Measurements from ENCODE around the gene BOC. TPM values are rescaled to one million over a fixed set of nuclear protein-coding genes. Genes with fewer than 3 reads are reported as not detected.

The BOC gene
- total and polyA plus RNA-seq, 2 of the 8 experiments (the other 6 are each of a cell fraction or from before 2014, with no cell fraction given): 6.9 to 9.3 TPM

GRCh38 chr3:113169891-113170452 is 41.4 kb upstream of the BOC start:
- peak overlapping the region; percentile 28; the same call in 1 of the 2 replicates for H2AFZ ChIP-seq (ENCODE audit: low read length)
- H3K4me3 ChIP-seq (ENCODE audit: extremely low read depth in 1 of 4, insufficient read depth in 2 of 4, low read depth in 3 of 4, low read length in 4 of 4): no peak overlapping the region
- 0 out of 2 replicates have a peak overlapping the region, but pooled peaks have one; percentile 2 for H2BK12ac ChIP-seq (ENCODE audit: low read depth, low read length)
- no peaks in the 10 kb centered on the region for H3K79me2 ChIP-seq (ENCODE audit: control insufficient read depth in 1 of 2, insufficient read depth in 2 of 2, low read length in 2 of 2)
- no peaks in the 10 kb centered on the region for H3K79me1 ChIP-seq (ENCODE audit: low read depth, low read length)
- H2AK5ac ChIP-seq (ENCODE audit: low read depth, low read length): no peak overlapping the region
- no peak overlapping the region for H2BK5ac ChIP-seq (ENCODE audit: low read depth, low read length)
- H3K4me2 ChIP-seq (ENCODE audit: insufficient read depth in 1 of 2, low read depth in 2 of 2, low read length in 2 of 2): no peak overlapping the region
- no peak overlapping the region for H2BK15ac ChIP-seq (ENCODE audit: low read length)
- no peaks in the 10 kb centered on the region for H4K20me1 ChIP-seq (replicated peaks in 1 of 2; ENCODE audit: control insufficient read depth in 1 of 2, insufficient read depth in 2 of 2, low read length in 2 of 2)
- TF ChIP-seq JUND (IDR thresholded peaks at IDR 0.05; ENCODE audit: low read length) (no peak), SP2 (IDR thresholded peaks at IDR 0.05; ENCODE audit: low read length) (no peak), ATF3 (IDR thresholded peaks at IDR 0.05; ENCODE audit: insufficient read depth, low read depth, low read length) (no peak), CTCF (IDR thresholded peaks at IDR 0.05; ENCODE audit: control extremely low read depth in 1 of 3, insufficient read depth in 1 of 3, low read depth in 1 of 3, low read length in 3 of 3) (no peak), GABPA (IDR thresholded peaks at IDR 0.05; ENCODE audit: borderline replicate concordance, insufficient read depth, low read length) (no peak), RBBP5 (IDR thresholded peaks at IDR 0.05; ENCODE audit: borderline replicate concordance, low read depth, low read length) (no peak)
- no peaks in the 10 kb centered on the region for H3K36me3 ChIP-seq (ENCODE audit: control insufficient read depth in 2 of 4, insufficient read depth in 4 of 4, low read length in 3 of 4)
- peaks cover 2 to 16% (median 8%) of the 10 kb centered on the region in 4 experiments; a peak in 6 of 7 replicates for H3K4me1 ChIP-seq (replicated peaks in 1 of 4; ENCODE audit: control insufficient read depth in 3 of 4, insufficient read depth in 4 of 4, low read length in 3 of 4)
- H2BK120ac ChIP-seq (replicated peaks; ENCODE audit: low read depth, low read length): no peak overlapping the region
- no peak for DNase-seq (ENCODE audit: low read depth in 1 of 2, low spot score in 2 of 2)
- H4K8ac ChIP-seq (ENCODE audit: extremely low read depth, insufficient read depth, low read length): no peak overlapping the region
- no peak overlapping the region for H3K23ac ChIP-seq (ENCODE audit: insufficient read length)
- ChIA-PET CTCF (ENCODE audit: partially characterized antibody) (interaction anchor here (0.7 to 1.3 kb wide), 6 partner anchors 8 to 122 kb away, joined by 3 to 4 read pairs (median 3); no protein-coding TSS in a partner anchor), POLR2A (ENCODE audit: partially characterized antibody) (no interaction called here)
- H3K56ac ChIP-seq (replicated peaks; ENCODE audit: insufficient read length, low read depth, low read length): no peak overlapping the region
- 87% methylated on average over 6 of the region's 6 CpGs; no CpG with 5 or more reads in 1 of the 2 experiments for WGBS, 2 experiments (ENCODE audit: extremely low coverage in 1 of 2, insufficient coverage in 1 of 2, insufficient read length in 1 of 2, insufficient replicate concordance in 2 of 2, low coverage in 1 of 2, low lambda C conversion rate in 2 of 2, missing lambda C conversion rate in 1 of 2)
- no peaks in the 10 kb centered on the region for H3K9me3 ChIP-seq (ENCODE audit: insufficient read depth in 2 of 2, low read depth in 1 of 2, low read length in 1 of 2)
- no peak overlapping the region for H3K27ac ChIP-seq (ENCODE audit: low read depth, low read length)
- H4K5ac ChIP-seq (ENCODE audit: insufficient read length, low read depth, low read length): no peak overlapping the region
- FAIRE-seq: no peak
- H3K23me2 ChIP-seq (ENCODE audit: low read depth, low read length): no peaks in the 10 kb centered on the region; the same call in 1 of the 2 replicates
- H3K27me3 ChIP-seq (replicated peaks in 1 of 4; ENCODE audit: control insufficient read depth in 3 of 4, extremely low read depth in 1 of 4, insufficient read depth in 3 of 4, low read length in 3 of 4): no peaks in the 10 kb centered on the region
- H3K18ac ChIP-seq (ENCODE audit: extremely low read depth, low read length): no peak overlapping the region; the same call in 1 of the 2 replicates
- H3K4ac ChIP-seq (replicated peaks; ENCODE audit: insufficient read length, low read depth, low read length): no peak overlapping the region
- no peak overlapping the region for H4K91ac ChIP-seq (replicated peaks; ENCODE audit: insufficient read length, low read length)
- no peak overlapping the region for H3K14ac ChIP-seq (ENCODE audit: insufficient read length)
- 0 out of 2 replicates have a peak overlapping the region, but pooled peaks have one; percentile 8 for H2BK20ac ChIP-seq (ENCODE audit: low read length)
- no peak overlapping the region for H3K9ac ChIP-seq (replicated peaks in 1 of 4; ENCODE audit: extremely low read depth in 1 of 4, low read depth in 3 of 4, low read length in 3 of 4)
